PC-9 (cell line): ENCODE results near the gene CFAP97. TPM values are rescaled to one million over a fixed set of nuclear protein-coding genes. Genes with fewer than 3 reads are reported as not detected.

Experiments
- BruUV-seq: library from RNA; stranded (reverse); fragments of 400-500 nt; replicated peaks from 2 replicates; lab custom pipeline; 2021; lab: Mats Ljungman, UMichigan
- CTCF ChIA-PET: fragments of 300-600 bp; sonication (Branson Sonifier 250); formaldehyde crosslinking; loops from one replicate; lab custom pipeline; 2022; ENCODE audit warnings: antibody characterized with exemption; lab: Charles Lee
- POLR2A ChIA-PET: fragments of 300-600 bp; sonication (Branson Sonifier 250); formaldehyde crosslinking; loops from one replicate; lab custom pipeline; 2022; ENCODE audit warnings: antibody characterized with exemption; ENCODE audit not compliant: unreplicated experiment; lab: Charles Lee
- DNase-seq, 2 experiments: peaks; one replicate each; pipeline versions ENCODE4 v3.0.0 to v3.0.0-alpha.2; 2015 to 2022; ENCODE audit warnings: mixed read lengths in 1 of 2
- H2AFZ ChIP-seq: fragments of 200-600 bp; sonication (generic); 2 replicates; pipeline ENCODE4 v1.8.1; 2017; ENCODE audit warnings: antibody characterized with exemption
- H3F3A ChIP-seq: fragments of 200-600 bp; sonication (generic); 2 replicates; pipeline ENCODE4 v1.8.1; 2017; ENCODE audit warnings: antibody characterized with exemption, mild to moderate bottlenecking, low read depth; ENCODE audit not compliant: insufficient read depth
- H3K27ac ChIP-seq: fragments of 200-600 bp; sonication (generic); 2 replicates; pipeline ENCODE4 v1.6.1; 2016; ENCODE audit warnings: mixed run types
- H3K27me3 ChIP-seq: fragments of 200-600 bp; sonication (generic); 2 replicates; pipeline ENCODE4 v1.6.1; 2016; ENCODE audit warnings: low read depth, mixed run types; ENCODE audit not compliant: insufficient read depth
- H3K36me3 ChIP-seq: fragments of 200-600 bp; sonication (generic); 2 replicates; pipeline ENCODE4 v1.6.1; 2016; ENCODE audit warnings: low read depth, mixed run types
- H3K4me1 ChIP-seq: fragments of 200-600 bp; sonication (generic); replicated peaks from 2 replicates; pipeline ENCODE4 v1.6.1; 2016; ENCODE audit warnings: mixed run types; ENCODE audit not compliant: insufficient read depth
- H3K4me2 ChIP-seq: fragments of 200-600 bp; sonication (generic); 2 replicates; pipeline ENCODE4 v1.6.1; 2017; ENCODE audit warnings: mixed run types
- H3K4me3 ChIP-seq: fragments of 200-600 bp; sonication (generic); 2 replicates; pipeline ENCODE4 v1.6.1; 2016; ENCODE audit warnings: mixed run types
- H3K79me2 ChIP-seq: fragments of 200-600 bp; sonication (generic); 2 replicates; pipeline ENCODE4 v1.6.1; 2017; ENCODE audit warnings: low read depth, mixed run types
- H3K9me2 ChIP-seq: fragments of 200-600 bp; sonication (generic); 2 replicates; pipeline ENCODE4 v1.8.1; 2017; ENCODE audit warnings: mild to moderate bottlenecking; ENCODE audit not compliant: insufficient read depth
- H3K9me3 ChIP-seq: fragments of 200-600 bp; sonication (generic); 2 replicates; pipeline ENCODE4 v1.8.1; 2016; ENCODE audit warnings: low read depth; ENCODE audit not compliant: insufficient read depth
- H4K20me1 ChIP-seq: fragments of 200-600 bp; sonication (generic); 2 replicates; pipeline ENCODE4 v1.8.1; 2017; ENCODE audit not compliant: insufficient read depth
- EZH2 ChIP-seq: fragments of 200-600 bp; sonication (generic); IDR thresholded peaks from 2 replicates; pipeline ENCODE4 v1.8.0; 2017; ENCODE audit warnings: antibody characterized with exemption, low read depth
- intact Hi-C: fragments of 100-400 bp; cut with micrococcal nuclease; formaldehyde crosslinking; loops from one replicate; pipeline ENCODE4 v1.10.0; 2022; ENCODE audit not compliant: unreplicated experiment
- total RNA-seq: library from RNA; stranded (reverse); gene quantifications from 2 replicates; pipeline ENCODE4 v1.2.3, GENCODE V29; 2021
- TF ChIP-seq, protein P1 (sequence below): fragments of 200-600 bp; sonication (generic); conservative IDR thresholded peaks from 2 replicates; pipeline ENCODE4 v1.6.1; 2017; ENCODE audit warnings: mixed run types, antibody characterized with exemption, mild to moderate bottlenecking, moderate library complexity

Gene CFAP97
- total RNA-seq, 1 experiment from 2014 or later = 48.2 TPM

DNA sequence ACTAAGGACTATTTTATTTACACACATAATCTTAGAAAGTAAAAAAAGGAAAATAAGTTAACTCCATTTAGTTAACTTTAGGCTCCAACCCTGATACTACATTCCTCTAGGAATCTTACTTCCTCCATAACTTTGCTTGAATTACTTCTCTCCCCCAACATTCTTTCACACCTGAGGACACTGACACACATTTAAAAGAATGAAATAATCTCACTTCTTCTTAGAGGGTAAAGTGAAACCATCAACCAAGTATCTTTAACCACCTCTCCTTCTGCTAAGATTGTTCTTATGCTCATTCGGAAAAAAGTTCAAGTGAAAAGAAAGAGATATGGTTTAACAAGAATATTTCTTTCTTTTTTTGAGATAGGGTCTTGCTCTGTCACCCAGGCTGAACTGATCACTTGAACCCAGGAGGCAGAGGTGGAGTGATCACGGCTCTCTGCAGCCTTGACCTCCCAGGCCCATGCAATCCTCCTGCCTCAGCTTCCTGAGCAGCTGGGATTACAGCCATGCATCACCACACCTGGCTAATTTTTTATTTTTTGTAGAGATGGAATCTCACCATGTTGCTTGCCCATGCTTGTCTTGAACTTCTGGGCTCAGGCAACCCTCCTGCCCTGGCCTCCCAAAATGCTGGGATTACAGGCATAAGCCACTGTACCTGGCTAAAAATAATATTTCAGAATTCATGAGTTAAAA, 32.3 kb downstream of the CFAP97 start:
- Histone ChIP-seq H3K4me3 (no peak overlapping the region), H3K4me2 (no peak overlapping the region), H4K20me1 (no peaks in the 10 kb centered on the region), H3K27ac (no peak overlapping the region), H3F3A (no peaks in the 10 kb centered on the region), H2AFZ (no peak overlapping the region), H3K9me3 (no peaks in the 10 kb centered on the region), H3K36me3 (no peaks in the 10 kb centered on the region; the same call in 1 of the 2 replicates), H3K9me2 (no peaks in the 10 kb centered on the region), H3K27me3 (no peaks in the 10 kb centered on the region), H3K4me1 (no peaks in the 10 kb centered on the region), H3K79me2 (no peaks in the 10 kb centered on the region)
- DNase-seq = no peak
- TF ChIP-seq, protein P1, sequence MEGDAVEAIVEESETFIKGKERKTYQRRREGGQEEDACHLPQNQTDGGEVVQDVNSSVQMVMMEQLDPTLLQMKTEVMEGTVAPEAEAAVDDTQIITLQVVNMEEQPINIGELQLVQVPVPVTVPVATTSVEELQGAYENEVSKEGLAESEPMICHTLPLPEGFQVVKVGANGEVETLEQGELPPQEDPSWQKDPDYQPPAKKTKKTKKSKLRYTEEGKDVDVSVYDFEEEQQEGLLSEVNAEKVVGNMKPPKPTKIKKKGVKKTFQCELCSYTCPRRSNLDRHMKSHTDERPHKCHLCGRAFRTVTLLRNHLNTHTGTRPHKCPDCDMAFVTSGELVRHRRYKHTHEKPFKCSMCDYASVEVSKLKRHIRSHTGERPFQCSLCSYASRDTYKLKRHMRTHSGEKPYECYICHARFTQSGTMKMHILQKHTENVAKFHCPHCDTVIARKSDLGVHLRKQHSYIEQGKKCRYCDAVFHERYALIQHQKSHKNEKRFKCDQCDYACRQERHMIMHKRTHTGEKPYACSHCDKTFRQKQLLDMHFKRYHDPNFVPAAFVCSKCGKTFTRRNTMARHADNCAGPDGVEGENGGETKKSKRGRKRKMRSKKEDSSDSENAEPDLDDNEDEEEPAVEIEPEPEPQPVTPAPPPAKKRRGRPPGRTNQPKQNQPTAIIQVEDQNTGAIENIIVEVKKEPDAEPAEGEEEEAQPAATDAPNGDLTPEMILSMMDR = no peak
- TF ChIP-seq EZH2 = no peak
- intact Hi-C loops = no loop called here
- POLR2A ChIA-PET = interaction anchor here (0.8 kb wide), 1 partner anchor 337 kb away, joined by 3 read pairs; no protein-coding TSS in a partner anchor
- CTCF ChIA-PET = no interaction called here
- BruUV-seq = no TSS peak

DNA sequence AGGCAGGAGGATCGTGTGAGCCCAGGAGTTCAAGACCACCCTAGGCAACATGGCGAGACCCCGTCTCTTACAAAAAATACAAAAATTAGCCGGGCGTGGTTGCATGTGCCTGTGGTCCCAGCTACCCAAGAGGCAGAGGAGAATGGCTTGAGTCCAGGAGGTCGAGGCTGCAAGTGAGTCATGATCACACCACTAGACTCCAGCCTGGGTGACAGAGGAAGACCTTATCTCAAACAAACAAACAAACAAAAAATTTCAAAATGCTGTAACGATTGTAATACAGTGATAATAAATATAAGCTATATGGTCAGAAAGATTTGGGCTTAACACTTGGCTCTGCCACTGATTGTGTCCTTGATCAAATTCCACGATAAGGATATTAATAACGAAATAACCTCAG, 36.6 kb downstream of the CFAP97 start:
- no peak overlapping the region for H3K27ac ChIP-seq
- no TSS peak for BruUV-seq
- ChIA-PET CTCF (no interaction called here), POLR2A (no interaction called here)
- no peaks in the 10 kb centered on the region for H3F3A ChIP-seq
- H3K79me2 ChIP-seq = no peaks in the 10 kb centered on the region
- no peak overlapping the region for H3K4me3 ChIP-seq
- intact Hi-C loops = no loop called here
- no peaks in the 10 kb centered on the region for H3K4me1 ChIP-seq
- H3K9me2 ChIP-seq = no peaks in the 10 kb centered on the region
- TF ChIP-seq, protein P1 = no peak
- TF ChIP-seq EZH2 = no peak
- peak in 1 of 2 experiments; percentile 47 for DNase-seq
- no peak overlapping the region for H2AFZ ChIP-seq
- no peaks in the 10 kb centered on the region for H4K20me1 ChIP-seq
- H3K4me2 ChIP-seq = no peak overlapping the region
- no peaks in the 10 kb centered on the region for H3K27me3 ChIP-seq
- no peaks in the 10 kb centered on the region for H3K9me3 ChIP-seq
- H3K36me3 ChIP-seq = peaks cover 2% of the 10 kb centered on the region; the same call in 1 of the 2 replicates

DNA sequence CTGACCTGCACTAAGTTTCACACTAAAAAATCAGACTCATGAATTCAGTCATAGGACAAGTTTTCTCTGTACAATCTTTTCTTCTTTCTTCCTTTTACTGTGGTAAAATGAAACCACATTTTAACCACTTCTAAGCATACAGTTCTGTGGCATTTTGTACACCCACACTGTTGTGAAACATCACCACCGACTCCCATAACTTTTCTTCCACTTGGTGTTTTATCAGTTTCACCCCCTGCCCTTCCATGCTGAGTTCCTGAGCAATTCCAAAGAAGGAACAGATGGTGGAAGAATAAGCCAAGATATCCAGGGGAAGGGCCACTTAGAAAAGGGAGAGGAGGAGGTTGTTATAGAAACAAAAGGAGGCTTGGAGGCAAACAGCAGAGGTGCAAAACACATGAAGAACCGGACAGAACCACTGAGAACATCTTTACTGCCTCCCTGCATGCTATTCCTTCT, 38.2 kb downstream of the CFAP97 start:
- peaks cover 7% of the 10 kb centered on the region; the same call in 1 of the 2 replicates for H3K36me3 ChIP-seq

More for the DNA sequence above, 38.2 kb downstream of the CFAP97 start:
- POLR2A ChIA-PET = no interaction called here
- Histone ChIP-seq H3K27me3 (no peaks in the 10 kb centered on the region), H3K4me2 (no peak overlapping the region), H3K4me3 (no peak overlapping the region), H3K27ac (no peak overlapping the region), H3F3A (no peaks in the 10 kb centered on the region), H3K9me2 (no peaks in the 10 kb centered on the region), H3K4me1 (no peaks in the 10 kb centered on the region), H4K20me1 (no peaks in the 10 kb centered on the region), H2AFZ (no peak overlapping the region), H3K9me3 (no peaks in the 10 kb centered on the region), H3K79me2 (no peaks in the 10 kb centered on the region)
- no TSS peak for BruUV-seq
- TF ChIP-seq, protein P1 = no peak
- TF ChIP-seq EZH2 = no peak
- DNase-seq = no peak
- CTCF ChIA-PET = no interaction called here
- intact Hi-C loops = no loop called here
